T-helper 17 cell (primary cell): ENCODE data around the gene NRAP. TPM values are rescaled to one million over a fixed set of nuclear protein-coding genes. Genes with fewer than 3 reads are reported as not detected.
A peak's percentile ranks its signal among the peaks of the same experiment; 100 is the strongest.

Source experiments
- ATAC-seq: fragments of 150-1000 bp; cut with Tn5 transposase; 2 replicates; pipeline ENCODE4 v1.10.0; 2021; ENCODE audit warnings: mild to moderate bottlenecking, moderate library complexity
- DNase-seq, 3 donors: peaks; one replicate each; pipeline versions ENCODE4 v3.0.0 to v3.0.0-alpha.2; 2020 to 2021
- H3K9me3 ChIP-seq: one replicate; pipeline ENCODE4 v1.7.0; 2013; ENCODE audit warnings: low read length, mild to moderate bottlenecking; ENCODE audit not compliant: control insufficient read depth, poor library complexity, severe bottlenecking
- H3K27ac Mint-ChIP-seq: one replicate; pipeline ENCODE4 v1.8.0; 2022; ENCODE audit warnings: mild to moderate bottlenecking, moderate library complexity, mixed read lengths
- H3K27me3 Mint-ChIP-seq: one replicate; pipeline ENCODE4 v1.8.0; 2022; ENCODE audit warnings: mixed read lengths
- H3K36me3 Mint-ChIP-seq: one replicate; pipeline ENCODE4 v1.8.0; 2022; ENCODE audit warnings: low read depth, mixed read lengths
- H3K4me1 Mint-ChIP-seq: one replicate; pipeline ENCODE4 v1.8.0; 2022; ENCODE audit warnings: mild to moderate bottlenecking, mixed read lengths
- H3K4me3 Mint-ChIP-seq: one replicate; pipeline ENCODE4 v1.8.0; 2022; ENCODE audit warnings: mild to moderate bottlenecking, moderate library complexity, mixed read lengths
- total RNA-seq, 4 donors: library from RNA in 2 of 4; stranded (reverse) in 2 of 4; gene quantifications; one replicate each; pipeline ENCODE4 v1.2.3 and lab custom pipeline; 2022 to 2026

The NRAP gene
- total RNA-seq, 2 donors from 2014 or later = not detected

DNA sequence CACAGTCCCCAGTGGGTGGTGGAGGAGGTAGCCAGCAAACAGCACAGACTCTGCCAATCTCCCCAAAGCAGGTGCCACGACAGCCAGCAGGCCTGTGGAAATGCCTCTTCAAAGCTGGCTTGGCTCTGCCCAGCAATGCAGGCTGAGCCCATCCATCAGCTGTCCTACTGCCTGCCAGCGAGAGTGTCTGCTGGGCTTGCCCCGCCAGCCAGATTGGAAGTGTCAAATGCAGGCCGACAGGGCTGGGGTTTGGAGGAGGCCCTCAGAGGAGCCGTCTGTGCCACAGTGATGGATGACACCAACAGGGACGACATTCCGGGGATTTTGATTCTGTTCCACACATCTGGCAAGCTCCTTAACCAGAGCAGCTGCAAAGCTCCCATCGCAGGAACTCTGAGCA lies 94.3 kb downstream of the NRAP start:
- Mint-ChIP-seq H3K27me3 (peaks cover 19% of the 10 kb centered on the region), H3K4me1 (no peaks in the 10 kb centered on the region), H3K36me3 (no peaks in the 10 kb centered on the region), H3K27ac (no peak overlapping the region), H3K4me3 (no peak overlapping the region)
- no peak for ATAC-seq
- H3K9me3 ChIP-seq = no peaks in the 10 kb centered on the region
- DNase-seq = no peak

DNA sequence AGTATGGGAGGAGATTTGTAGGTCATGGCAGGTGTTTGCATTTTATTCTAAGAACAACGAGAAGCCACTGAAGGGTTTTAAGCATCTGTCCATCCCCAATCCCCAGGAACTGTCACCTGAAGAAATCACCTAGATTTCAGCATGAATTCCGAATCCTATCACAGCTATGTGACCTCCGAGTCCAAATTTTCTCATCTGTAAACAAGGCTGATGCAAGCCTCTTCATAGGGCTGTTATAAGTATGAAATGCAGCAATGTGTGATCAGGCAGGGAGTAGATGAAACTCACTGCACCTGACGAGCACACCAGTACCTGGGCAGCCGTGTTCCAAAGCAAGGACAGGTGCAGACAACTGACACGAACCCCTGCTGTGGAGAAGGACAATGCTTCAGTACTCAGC lies 97.0 kb downstream of the NRAP start:
- no peak for DNase-seq
- H3K27me3 Mint-ChIP-seq = peaks cover 19% of the 10 kb centered on the region
- no peak overlapping the region for H3K4me3 Mint-ChIP-seq
- no peaks in the 10 kb centered on the region for H3K9me3 ChIP-seq
- H3K36me3 Mint-ChIP-seq = no peaks in the 10 kb centered on the region
- peaks cover 4% of the 10 kb centered on the region for H3K4me1 Mint-ChIP-seq
- no peak for ATAC-seq
- no peak overlapping the region for H3K27ac Mint-ChIP-seq

DNA sequence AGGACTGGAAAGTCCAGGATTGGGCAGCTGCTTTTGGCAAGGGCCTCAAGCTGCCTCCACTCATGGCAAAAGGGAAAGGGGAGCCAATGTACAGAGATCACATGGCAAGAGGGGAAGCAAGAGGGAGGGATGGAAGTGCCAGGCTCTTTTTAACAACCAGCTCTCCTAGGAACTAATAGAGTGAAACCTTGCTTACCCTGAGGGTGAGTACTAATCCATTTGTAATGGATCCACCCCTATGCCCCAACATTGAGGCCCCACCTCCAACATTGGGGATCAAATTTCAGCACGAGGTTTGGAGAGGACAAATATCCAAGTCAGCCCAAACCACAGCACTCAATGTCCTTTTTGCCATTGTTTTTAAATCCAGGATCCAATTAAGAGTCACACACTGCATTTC lies 98.5 kb downstream of the NRAP start:
- no peak for DNase-seq
- ATAC-seq = no peak
- Mint-ChIP-seq H3K27ac (no peak overlapping the region), H3K4me1 (peaks cover 4% of the 10 kb centered on the region), H3K27me3 (peaks cover 25% of the 10 kb centered on the region), H3K36me3 (no peaks in the 10 kb centered on the region), H3K4me3 (no peak overlapping the region)
- H3K9me3 ChIP-seq = no peaks in the 10 kb centered on the region

GRCh38 chr10:113563306-113564088 lies 100.3 kb downstream of the NRAP start:
- ATAC-seq (peak; percentile 93), DNase-seq (peak; percentile 34 to 62 (median 42))
- Mint-ChIP-seq H3K4me3 (peak overlapping the region; percentile 79), H3K27ac (peak overlapping the region; percentile 73), H3K4me1 (peaks cover 7% of the 10 kb centered on the region), H3K27me3 (peaks cover 27% of the 10 kb centered on the region), H3K36me3 (no peaks in the 10 kb centered on the region)
- no peaks in the 10 kb centered on the region for H3K9me3 ChIP-seq

DNA sequence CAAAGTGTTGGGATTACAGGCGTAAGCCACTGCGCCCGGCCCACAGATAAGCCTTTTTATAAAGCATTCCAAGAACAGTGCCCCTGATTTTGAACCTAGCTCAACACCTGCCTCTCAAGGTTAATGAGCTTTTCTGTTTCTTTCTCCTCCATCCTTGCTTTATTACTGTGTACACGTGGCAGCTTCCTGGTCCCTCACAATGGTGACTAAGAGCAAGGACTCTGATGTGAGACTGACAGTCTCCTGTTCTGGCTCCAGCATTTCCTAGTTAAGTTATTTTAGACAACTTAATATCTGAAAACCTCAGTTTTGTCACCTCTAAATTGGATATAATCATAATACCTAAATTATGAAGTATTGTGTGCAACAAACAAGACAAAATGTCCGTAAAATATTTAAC lies 101.1 kb downstream of the NRAP start:
- DNase-seq (no peak), ATAC-seq (no peak)
- Mint-ChIP-seq H3K27me3 (peaks cover 20% of the 10 kb centered on the region), H3K36me3 (no peaks in the 10 kb centered on the region), H3K4me3 (no peak overlapping the region), H3K27ac (no peak overlapping the region), H3K4me1 (peaks cover 9% of the 10 kb centered on the region)
- no peaks in the 10 kb centered on the region for H3K9me3 ChIP-seq

GRCh38 chr10:113562069-113562468 lies 101.8 kb downstream of the NRAP start:
- Mint-ChIP-seq H3K27ac (no peak overlapping the region), H3K27me3 (peaks cover 20% of the 10 kb centered on the region), H3K4me3 (no peak overlapping the region), H3K36me3 (no peaks in the 10 kb centered on the region), H3K4me1 (peaks cover 9% of the 10 kb centered on the region)
- DNase-seq (no peak), ATAC-seq (no peak)
- no peaks in the 10 kb centered on the region for H3K9me3 ChIP-seq

DNA sequence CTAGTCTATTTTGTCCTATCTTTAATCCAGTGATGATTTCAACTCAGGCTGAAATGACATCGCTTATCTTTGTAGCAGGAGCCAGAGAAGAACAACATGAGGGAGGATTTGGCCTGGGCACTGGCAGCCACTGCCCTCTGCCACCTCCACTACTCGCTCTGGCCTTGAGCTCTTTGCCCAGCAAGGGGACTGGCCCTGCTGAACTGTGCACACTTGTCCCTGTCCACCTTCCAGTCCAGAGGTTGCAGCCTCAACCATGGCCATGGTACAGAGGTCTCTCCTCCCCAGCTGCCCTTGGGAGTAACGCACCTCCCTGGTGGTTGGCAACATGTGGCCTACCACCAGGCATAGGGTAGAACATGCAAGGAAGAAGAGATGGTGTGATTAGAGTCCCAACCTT lies 102.6 kb downstream of the NRAP start:
- peaks cover 20% of the 10 kb centered on the region for H3K27me3 Mint-ChIP-seq
- H3K4me1 Mint-ChIP-seq = peaks cover 9% of the 10 kb centered on the region
- H3K36me3 Mint-ChIP-seq = no peaks in the 10 kb centered on the region
- ATAC-seq = no peak
- no peaks in the 10 kb centered on the region for H3K9me3 ChIP-seq
- no peak for DNase-seq
- no peak overlapping the region for H3K4me3 Mint-ChIP-seq
- H3K27ac Mint-ChIP-seq = no peak overlapping the region

DNA sequence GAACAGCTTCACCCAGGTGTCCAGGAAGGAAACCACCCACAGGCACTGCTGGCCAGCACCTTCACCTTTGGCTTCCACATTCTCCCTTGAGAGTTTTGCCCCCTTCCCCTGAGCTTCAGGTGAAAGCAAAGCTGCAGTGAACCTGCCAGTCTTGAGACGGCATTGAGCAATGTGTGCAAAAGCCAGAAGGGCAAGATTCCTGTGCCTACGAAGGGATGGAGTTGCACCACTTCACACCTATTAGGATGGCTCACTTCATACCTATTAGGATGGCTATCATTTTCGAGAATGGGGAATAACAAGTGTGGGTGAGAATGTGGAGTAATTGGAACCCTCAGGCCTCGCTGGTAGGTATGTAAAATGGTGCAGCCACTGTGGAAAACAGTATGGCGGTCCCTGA lies 103.8 kb downstream of the NRAP start:
- peaks cover 20% of the 10 kb centered on the region for H3K27me3 Mint-ChIP-seq
- DNase-seq = no peak

GRCh38 chr10:113557903-113558321 lies 105.9 kb downstream of the NRAP start:
- peaks cover 34% of the 10 kb centered on the region for H3K27me3 Mint-ChIP-seq
- DNase-seq (no peak), ATAC-seq (no peak)
- no peaks in the 10 kb centered on the region for H3K36me3 Mint-ChIP-seq
- H3K4me1 Mint-ChIP-seq = peaks cover 5% of the 10 kb centered on the region
- no peak overlapping the region for H3K27ac Mint-ChIP-seq
- H3K4me3 Mint-ChIP-seq = no peak overlapping the region
- H3K9me3 ChIP-seq = no peaks in the 10 kb centered on the region

More for the DNA sequence above, 103.8 kb downstream of the NRAP start:
- H3K9me3 ChIP-seq = no peaks in the 10 kb centered on the region
- no peak overlapping the region for H3K27ac Mint-ChIP-seq
- H3K4me3 Mint-ChIP-seq = no peak overlapping the region
- no peak for ATAC-seq
- H3K4me1 Mint-ChIP-seq = peaks cover 9% of the 10 kb centered on the region
- H3K36me3 Mint-ChIP-seq = no peaks in the 10 kb centered on the region

- Mint-ChIP-seq H3K36me3 (no peaks in the 10 kb centered on the region), H3K27me3 (peaks cover 38% of the 10 kb centered on the region), H3K27ac (no peak overlapping the region), H3K4me1 (peaks cover 5% of the 10 kb centered on the region), H3K4me3 (no peak overlapping the region)
- DNase-seq (no peak), ATAC-seq (no peak)
- H3K9me3 ChIP-seq = no peaks in the 10 kb centered on the region
These were observed 106.4 kb downstream of the NRAP start for GRCh38 chr10:113557424-113557862.

GRCh38 chr10:113555751-113556150 lies 108.1 kb downstream of the NRAP start:
- Mint-ChIP-seq H3K36me3 (no peaks in the 10 kb centered on the region), H3K27ac (no peak overlapping the region), H3K4me1 (peaks cover 5% of the 10 kb centered on the region), H3K27me3 (peaks cover 48% of the 10 kb centered on the region), H3K4me3 (no peak overlapping the region)
- no peak for ATAC-seq
- DNase-seq = no peak
- H3K9me3 ChIP-seq = no peaks in the 10 kb centered on the region

GRCh38 chr10:113555245-113555644 lies 108.6 kb downstream of the NRAP start:
- peaks cover 44% of the 10 kb centered on the region for H3K27me3 Mint-ChIP-seq
- H3K4me1 Mint-ChIP-seq = peaks cover 5% of the 10 kb centered on the region
- no peaks in the 10 kb centered on the region for H3K9me3 ChIP-seq
- ATAC-seq (no peak), DNase-seq (no peak)
- no peak overlapping the region for H3K4me3 Mint-ChIP-seq
- H3K36me3 Mint-ChIP-seq = no peaks in the 10 kb centered on the region
- no peak overlapping the region for H3K27ac Mint-ChIP-seq

DNA sequence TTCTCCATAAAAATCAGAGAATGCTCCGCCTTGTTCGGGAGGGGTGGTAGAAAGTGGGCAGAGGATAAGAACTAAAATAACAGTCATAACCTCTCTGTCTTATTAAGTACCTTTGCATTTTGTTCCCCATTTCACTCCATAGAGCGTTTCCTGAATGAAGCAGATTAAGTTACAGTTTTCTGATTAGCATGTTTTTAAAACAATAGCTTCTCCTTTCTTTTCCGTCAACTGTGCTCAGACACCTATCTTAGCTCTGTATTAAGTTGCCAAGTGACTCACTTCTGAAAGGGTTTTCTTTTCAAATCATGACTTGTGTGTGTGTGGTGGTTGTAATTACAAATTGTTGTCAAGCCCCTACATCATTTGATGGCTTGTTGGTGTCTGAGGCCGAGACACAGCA lies 109.6 kb downstream of the NRAP start:
- H3K9me3 ChIP-seq = no peaks in the 10 kb centered on the region
- Mint-ChIP-seq H3K27ac (no peak overlapping the region), H3K36me3 (no peaks in the 10 kb centered on the region), H3K4me1 (peaks cover 5% of the 10 kb centered on the region), H3K27me3 (peaks cover 47% of the 10 kb centered on the region), H3K4me3 (no peak overlapping the region)
- no peak for DNase-seq
- no peak for ATAC-seq

DNA sequence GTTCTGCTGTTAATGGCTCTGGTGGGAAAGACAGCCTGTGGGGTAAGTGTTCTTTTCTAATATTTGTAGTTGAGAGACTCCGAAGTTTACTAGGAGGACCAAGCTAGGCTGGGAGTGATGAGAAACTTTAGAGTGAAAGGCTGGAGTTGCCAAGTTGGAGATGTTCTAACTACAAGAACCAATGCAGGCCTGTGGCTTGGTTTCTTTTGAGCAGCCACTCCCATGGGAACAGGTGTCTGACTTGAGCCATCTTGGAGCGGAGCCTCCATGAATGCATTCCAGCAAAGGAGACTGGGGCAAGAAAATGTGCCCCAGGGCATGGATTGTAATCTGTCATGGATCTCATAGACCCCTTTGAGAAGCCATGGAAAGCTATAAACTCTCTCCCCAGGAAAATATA lies 110.7 kb downstream of the NRAP start:
- no peaks in the 10 kb centered on the region for H3K9me3 ChIP-seq
- ATAC-seq = no peak
- no peak for DNase-seq
- Mint-ChIP-seq H3K27me3 (peaks cover 49% of the 10 kb centered on the region), H3K36me3 (no peaks in the 10 kb centered on the region), H3K27ac (no peak overlapping the region), H3K4me1 (peaks cover under 1% of the 10 kb centered on the region), H3K4me3 (no peak overlapping the region)
